CD14-positive monocyte (primary cell): ENCODE results near the gene MIPOL1. TPM values are rescaled to one million over a fixed set of nuclear protein-coding genes. Genes with fewer than 3 reads are reported as not detected.
A peak's percentile ranks its signal among the peaks of the same experiment; 100 is the strongest.

Source experiments
- DNase-seq, 3 donors: peaks; one replicate each; pipeline ENCODE4 v3.0.0-alpha.2; 2011 to 2022
- H2AFZ ChIP-seq: 2 replicates; pipeline ENCODE4 v1.6.0; 2012; ENCODE audit warnings: mild to moderate bottlenecking, low read depth, low read length, inconsistent platforms; ENCODE audit not compliant: insufficient read depth, poor library complexity, severe bottlenecking
- H3K27ac ChIP-seq, 2 donors: 1 replicate in 1 of 2; 2 replicates in 1 of 2; pipeline ENCODE4 v1.5.1; 2012 to 2013; ENCODE audit warnings: low read length in 2 of 2, control low read depth in 1 of 2, inconsistent platforms in 1 of 2, low read depth in 1 of 2, mild to moderate bottlenecking in 1 of 2
- H3K27me3 ChIP-seq, 2 donors: one replicate each; pipeline versions ENCODE4 v1.6.0 to v1.6.1; 2011 to 2013; ENCODE audit warnings: low read length in 2 of 2; ENCODE audit not compliant: control insufficient read depth in 2 of 2, insufficient read depth in 2 of 2
- H3K36me3 ChIP-seq, 2 donors: replicated peaks in 1 of 2; 1 replicate in 1 of 2; 2 replicates in 1 of 2; pipeline versions ENCODE4 v1.5.1 to v1.6.1; 2012 to 2013; ENCODE audit warnings: low read length in 2 of 2, control low read depth in 1 of 2, inconsistent platforms in 1 of 2, mild to moderate bottlenecking in 1 of 2; ENCODE audit not compliant: insufficient read depth in 2 of 2, control insufficient read depth in 1 of 2
- H3K4me1 ChIP-seq, 2 donors: 1 replicate in 1 of 2; 2 replicates in 1 of 2; pipeline versions ENCODE4 v1.5.1 to v1.6.1; 2012 to 2013; ENCODE audit warnings: low read length in 2 of 2, control low read depth in 1 of 2, inconsistent platforms in 1 of 2, mild to moderate bottlenecking in 1 of 2, moderate library complexity in 1 of 2; ENCODE audit not compliant: insufficient read depth in 2 of 2, control insufficient read depth in 1 of 2
- H3K4me2 ChIP-seq: replicated peaks from 2 replicates; pipeline ENCODE3; 2012; ENCODE audit warnings: low read length, moderate library complexity, mild to moderate bottlenecking; ENCODE audit not compliant: poor library complexity, severe bottlenecking; ENCODE audit errors: extremely low read depth
- H3K4me3 ChIP-seq, 3 experiments: fragments of 200-600 bp in 1 of 3; sonication (generic) in 1 of 3; replicated peaks in 1 of 3; 1 replicate in 2 of 3; 2 replicates in 1 of 3; pipeline ENCODE4 v1.5.1; 2011 to 2013; ENCODE audit warnings: low read length in 3 of 3, mild to moderate bottlenecking in 3 of 3, control low read depth in 2 of 3, low read depth in 2 of 3, inconsistent platforms in 1 of 3, moderate library complexity in 1 of 3
- H3K79me2 ChIP-seq: 2 replicates; pipeline ENCODE4 v1.6.0; 2012; ENCODE audit warnings: mild to moderate bottlenecking, control low read depth, inconsistent platforms, low read length, moderate library complexity; ENCODE audit not compliant: insufficient read depth
- H3K9ac ChIP-seq: 2 replicates; pipeline ENCODE4 v1.6.0; 2017; ENCODE audit warnings: low read length, mild to moderate bottlenecking; ENCODE audit not compliant: insufficient read depth, poor library complexity, severe bottlenecking
- H3K9me3 ChIP-seq, 2 donors: replicated peaks in 1 of 2; 1 replicate in 1 of 2; 2 replicates in 1 of 2; pipeline versions ENCODE4 v1.5.1 to v1.6.1; 2012 to 2013; ENCODE audit warnings: low read length in 2 of 2, control low read depth in 1 of 2; ENCODE audit not compliant: control insufficient read depth in 1 of 2, insufficient read depth in 1 of 2
- H4K20me1 ChIP-seq: 2 replicates; pipeline ENCODE4 v1.6.0; 2012; ENCODE audit warnings: mild to moderate bottlenecking, low read length, control low read depth, moderate library complexity; ENCODE audit not compliant: insufficient read depth
- H3K27ac Mint-ChIP-seq, 7 donors: one replicate each; pipeline ENCODE4 v1.8.0; 2020; ENCODE audit warnings: mild to moderate bottlenecking in 7 of 7, mixed read lengths in 7 of 7, moderate library complexity in 6 of 7, inconsistent platforms in 2 of 7
- H3K27me3 Mint-ChIP-seq, 3 donors: one replicate each; pipeline ENCODE4 v1.8.0; 2021 to 2022; ENCODE audit warnings: low read depth in 3 of 3, mild to moderate bottlenecking in 3 of 3, mixed read lengths in 3 of 3, moderate library complexity in 3 of 3, inconsistent platforms in 1 of 3
- H3K36me3 Mint-ChIP-seq, 2 donors: one replicate each; pipeline ENCODE4 v1.8.0; 2020; ENCODE audit warnings: mixed read lengths in 2 of 2, inconsistent platforms in 1 of 2, mild to moderate bottlenecking in 1 of 2
- H3K4me1 Mint-ChIP-seq: one replicate; pipeline ENCODE4 v1.8.0; 2020; ENCODE audit warnings: mild to moderate bottlenecking, mixed read lengths
- H3K4me3 Mint-ChIP-seq, 2 donors: one replicate each; pipeline ENCODE4 v1.8.0; 2020; ENCODE audit warnings: mild to moderate bottlenecking in 2 of 2, mixed read lengths in 2 of 2, moderate library complexity in 1 of 2
- H3K9me3 Mint-ChIP-seq, 7 donors: one replicate each; pipeline ENCODE4 v1.8.0; 2020 to 2022; ENCODE audit warnings: mixed read lengths in 7 of 7, mild to moderate bottlenecking in 6 of 7, moderate library complexity in 6 of 7, inconsistent platforms in 2 of 7
- CTCF ChIP-seq: fragments of 200-600 bp; IDR thresholded peaks from one replicate; pipeline ENCODE4 v1.8.0; 2022; ENCODE audit warnings: antibody characterized with exemption, mild to moderate bottlenecking
- WGBS: methylation state at CpG from one replicate; pipeline ENCODE4 v1.1.5; 2013; ENCODE audit warnings: missing lambda C conversion rate; ENCODE audit not compliant: insufficient coverage; 5-methylcytosine and 5-hydroxymethylcytosine counted together
- intact Hi-C, 2 donors: fragments of 100-400 bp; cut with micrococcal nuclease; formaldehyde crosslinking; loops; one replicate each; pipeline versions ENCODE4 v1.15.0 to v1.15.1; 2023
- polyA plus RNA-seq, 3 donors: library from polyadenylated mRNA; depleted of rRNA in 1 of 3; unstranded in 2 of 3; stranded (reverse) in 1 of 3; fragments of 300-500 nt in 2 of 3; fragments of >200 nt in 1 of 3; fragmentation: Illumina TruSeq in 2 of 3; gene quantifications; 1 replicate in 2 of 3; 2 replicates in 1 of 3; pipeline ENCODE4 v1.2.3, GENCODE V29; 2012 to 2021

The MIPOL1 gene
- polyA plus RNA-seq, 3 donors: not detected

DNA sequence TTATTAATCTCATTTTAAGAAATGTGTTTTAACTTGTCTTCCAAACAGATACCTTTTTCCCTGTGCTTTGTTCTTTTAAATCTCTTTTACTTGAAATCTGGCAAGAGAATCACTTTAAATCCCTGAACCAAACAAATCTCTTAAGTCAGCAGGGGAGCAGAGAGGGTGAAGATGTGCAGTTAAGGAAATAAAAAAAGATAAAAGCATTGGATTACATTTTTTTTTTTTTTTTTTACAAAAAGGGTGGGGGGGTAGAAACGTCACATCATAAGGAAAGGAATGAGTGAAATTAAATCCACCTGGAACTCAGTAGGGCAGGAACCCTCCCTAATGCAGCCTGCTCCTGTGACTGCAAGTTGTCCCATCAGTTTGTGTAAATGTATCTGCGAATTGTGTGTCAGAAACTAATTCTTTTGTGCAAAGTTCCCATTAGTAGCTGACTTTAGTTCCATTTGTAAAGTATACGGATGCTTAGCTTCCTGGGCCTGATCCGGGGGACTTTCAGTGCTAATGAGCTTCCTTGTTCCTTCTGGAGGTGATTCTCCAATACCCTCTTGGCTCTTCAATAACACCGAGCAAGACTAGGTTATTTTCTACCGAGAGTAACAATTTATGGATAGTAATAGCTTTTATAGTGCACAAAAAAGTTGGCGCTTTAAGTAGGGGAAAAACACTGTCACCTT lies 399.2 kb downstream of the MIPOL1 start:
- Mint-ChIP-seq H3K36me3 (peaks cover 4 to 17% of the 10 kb centered on the region in 2 donors), H3K9me3 (peaks cover 7 to 67% (median 49%) of the 10 kb centered on the region in 7 donors), H3K4me1 (peaks cover 23% of the 10 kb centered on the region), H3K27me3 (peaks cover 88 to 96% (median 95%) of the 10 kb centered on the region in 3 donors), H3K4me3 (peak overlapping the region in 1 of 2 donors; percentile 90), H3K27ac (no peak overlapping the region)
- intact Hi-C loops: no loop called here
- no peak overlapping the region for H3K27ac ChIP-seq
- peaks cover 83 to 94% of the 10 kb centered on the region in 2 donors for H3K27me3 ChIP-seq
- H3K9ac ChIP-seq: no peak overlapping the region
- no peak for DNase-seq
- 0% methylated on average over 1 of the region's 7 CpGs for WGBS
- no peak overlapping the region for H3K4me2 ChIP-seq
- H3K79me2 ChIP-seq: no peaks in the 10 kb centered on the region
- peaks cover 26 to 82% of the 10 kb centered on the region in 2 donors for H3K9me3 ChIP-seq
- no peaks in the 10 kb centered on the region for H3K36me3 ChIP-seq
- no peak for TF ChIP-seq CTCF
- H2AFZ ChIP-seq: no peak overlapping the region
- H4K20me1 ChIP-seq: no peaks in the 10 kb centered on the region
- H3K4me3 ChIP-seq: no peak overlapping the region
- H3K4me1 ChIP-seq: peaks cover 12 to 15% of the 10 kb centered on the region in 2 donors

- Histone ChIP-seq H3K9me3 (peaks cover 27 to 83% of the 10 kb centered on the region in 2 donors), H3K27ac (no peak overlapping the region), H2AFZ (no peak overlapping the region), H3K4me1 (peaks cover 12 to 15% of the 10 kb centered on the region in 2 donors), H3K9ac (no peak overlapping the region), H3K36me3 (no peaks in the 10 kb centered on the region), H3K79me2 (no peaks in the 10 kb centered on the region), H3K4me2 (no peak overlapping the region), H3K4me3 (no peak overlapping the region), H3K27me3 (peaks cover 84 to 95% of the 10 kb centered on the region in 2 donors), H4K20me1 (no peaks in the 10 kb centered on the region)
- Mint-ChIP-seq H3K27me3 (peaks cover 88 to 95% (median 93%) of the 10 kb centered on the region in 3 donors), H3K4me1 (peaks cover 23% of the 10 kb centered on the region), H3K27ac (no peak overlapping the region), H3K9me3 (peaks cover 3 to 63% (median 47%) of the 10 kb centered on the region in 7 donors), H3K4me3 (peak overlapping the region in 1 of 2 donors; percentile 90), H3K36me3 (peaks cover 4 to 14% of the 10 kb centered on the region in 2 donors)
- DNase-seq: no peak
- 7% methylated on average over 16 of the region's 20 CpGs for WGBS
- TF ChIP-seq CTCF: no peak
- intact Hi-C loops: no loop called here
Observed at GRCh38 chr14:37597538-37597913, 399.8 kb downstream of the MIPOL1 start.
